NCI-H2081 (cell line): Measurements from ENCODE around the gene PAAF1.

Experiments used
- DNase-seq, 2 experiments: peaks; one replicate each; lab custom pipeline; 2025; lab: John Stamatoyannopoulos, UW

Gene PAAF1

GRCh38 chr11:73972620-73973449 is 96.0 kb downstream of the PAAF1 start:
- DNase-seq = no peak

DNA sequence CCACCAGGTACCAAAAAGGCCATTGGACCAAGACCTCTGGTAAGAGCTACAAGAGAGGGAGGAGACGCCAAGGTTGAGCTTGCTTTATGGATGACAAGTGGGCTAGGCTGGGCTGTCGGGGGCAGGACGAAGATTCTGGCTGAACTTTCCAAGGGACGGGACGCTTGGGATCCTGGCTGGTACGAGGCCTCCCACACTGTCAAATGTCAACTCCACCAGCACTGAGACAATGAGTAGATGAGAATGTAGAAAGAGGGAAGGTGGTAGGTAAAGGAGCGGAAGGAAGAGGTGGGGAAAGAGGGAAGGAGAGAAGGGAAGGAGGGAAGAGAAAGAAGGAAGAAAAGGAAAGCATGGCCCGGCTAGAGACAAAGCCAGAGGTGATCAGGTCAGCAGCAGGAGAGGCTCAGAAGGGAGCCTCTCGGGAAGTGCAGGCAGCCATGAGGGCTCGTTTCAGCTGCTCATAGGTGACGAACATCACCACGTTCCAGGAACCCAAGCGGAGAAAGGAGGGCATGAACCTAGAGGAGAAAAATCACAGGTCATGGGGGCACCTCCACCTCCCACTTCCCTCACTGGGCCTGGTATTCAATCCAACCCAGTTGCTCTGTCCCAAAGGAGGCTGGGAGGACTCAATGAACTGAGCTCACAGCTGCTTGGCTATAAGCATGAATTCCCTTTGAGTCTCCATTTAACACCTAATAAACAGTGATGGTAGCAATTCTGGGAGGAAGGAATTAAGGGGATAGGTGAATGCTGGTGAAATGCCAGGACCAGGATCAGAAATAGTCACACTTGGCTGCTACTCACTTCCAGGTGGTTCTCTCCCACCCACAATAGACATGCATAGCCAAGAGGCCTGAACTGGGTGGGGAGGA is 98.0 kb downstream of the PAAF1 start:
- no peak for DNase-seq

GRCh38 chr11:73975479-73975757 is 98.6 kb downstream of the PAAF1 start:
- DNase-seq = no peak

DNA sequence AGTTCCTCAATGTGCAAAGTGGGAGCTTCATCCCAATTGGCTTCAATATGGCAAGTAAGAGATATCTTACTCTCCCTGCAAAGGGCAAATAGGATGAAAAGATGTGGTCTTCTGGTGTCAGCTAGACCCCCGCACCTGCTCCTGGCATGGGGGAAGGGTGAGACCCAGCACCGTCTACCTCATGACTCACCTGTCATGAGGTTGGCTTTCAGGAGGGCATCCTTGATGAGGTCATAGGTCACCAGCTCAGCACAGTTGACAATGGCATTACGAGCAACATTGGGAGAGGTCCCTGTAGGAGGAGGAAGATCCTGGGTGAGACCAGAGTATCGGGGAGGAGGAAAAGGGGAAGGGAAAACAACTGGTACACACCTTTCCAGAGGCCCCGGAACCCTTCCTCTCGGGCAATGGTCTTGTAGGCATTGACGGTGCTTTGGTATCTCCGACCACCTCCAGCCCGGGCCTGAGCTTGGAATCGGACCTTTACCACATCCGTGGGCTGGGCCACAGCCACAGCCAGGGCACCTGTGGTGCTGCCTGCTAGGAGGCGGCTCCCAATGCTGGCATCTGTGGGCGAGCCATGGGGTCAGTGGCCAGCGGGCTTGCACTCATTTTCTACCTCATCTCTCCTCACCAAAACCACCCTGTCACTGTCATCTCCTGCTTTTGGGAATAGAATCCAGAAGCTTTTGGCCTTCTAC is 99.8 kb downstream of the PAAF1 start:
- DNase-seq = no peak

GRCh38 chr11:73977856-73978519 is 101.2 kb downstream of the PAAF1 start:
- DNase-seq = no peak

GRCh38 chr11:73978576-73979086 is 101.8 kb downstream of the PAAF1 start:
- no peak for DNase-seq

DNA sequence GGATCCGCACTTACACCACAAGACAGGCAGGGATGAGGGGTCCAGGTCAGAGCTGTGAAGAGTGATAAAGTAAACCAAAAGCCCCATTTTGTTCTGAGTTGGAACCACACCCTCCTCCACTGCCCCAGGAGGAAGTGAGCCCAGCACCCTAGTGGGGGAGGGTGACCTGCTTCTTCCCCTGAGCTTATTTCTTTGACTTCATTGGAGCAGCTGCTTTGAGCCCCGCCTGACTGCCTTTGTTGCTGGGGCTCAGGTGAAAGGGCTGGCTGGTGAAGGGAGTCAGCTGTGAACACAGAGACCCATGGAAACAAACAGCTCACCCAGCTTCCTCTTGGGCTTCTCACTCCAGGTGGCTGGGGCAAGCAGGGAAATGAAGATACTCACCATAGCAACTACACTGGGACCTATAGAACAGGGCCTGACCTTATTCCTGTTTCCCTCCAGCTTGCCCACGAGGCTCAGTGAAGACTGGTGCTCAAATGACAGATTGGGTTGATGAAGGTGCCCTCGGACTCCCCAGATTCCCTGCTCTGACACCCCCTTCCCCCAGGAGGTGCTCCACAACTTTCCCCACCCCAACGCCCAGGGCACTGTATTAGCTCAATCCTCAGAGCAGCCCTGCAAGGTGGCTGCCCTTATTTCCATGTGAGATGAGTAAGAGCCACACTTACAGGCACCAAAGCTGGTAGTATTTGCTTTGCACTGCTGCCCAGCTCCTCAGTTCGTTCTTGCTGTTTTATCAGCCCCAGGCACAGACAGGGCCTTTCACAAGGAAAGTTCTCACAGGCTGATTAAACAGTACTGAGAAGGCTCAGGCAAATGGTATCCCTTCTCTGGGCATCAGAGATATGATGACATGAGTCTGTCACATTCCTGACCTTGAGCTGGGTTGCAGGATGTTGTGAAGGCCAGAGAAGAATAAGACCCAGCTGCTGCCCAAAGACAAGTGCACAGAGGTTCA is 103.5 kb downstream of the PAAF1 start:
- DNase-seq = peak; percentile 83 to 92
